ENCODE data around the gene ABCC4.

Gene ABCC4

GRCh38 chr13:95226932-95227695 is 74.1 kb downstream of the ABCC4 start:
- H3K27me3 ChIP-seq (ENCODE audit: control insufficient read depth, insufficient read depth, low read length): no peaks in the 10 kb centered on the region
- H3K9ac ChIP-seq (ENCODE audit: low read length): no peak overlapping the region
- H3K4me1 ChIP-seq (ENCODE audit: control insufficient read depth, insufficient read depth, low read length): no peaks in the 10 kb centered on the region
- no peak overlapping the region for H3K4me3 ChIP-seq (ENCODE audit: low read depth, low read length)
- H3K27ac ChIP-seq (ENCODE audit: low read depth, low read length): no peak overlapping the region
- no peaks in the 10 kb centered on the region for H3K36me3 ChIP-seq (ENCODE audit: control insufficient read depth, insufficient read depth, low read length)
- no peaks in the 10 kb centered on the region for H3K9me3 ChIP-seq (ENCODE audit: control insufficient read depth, insufficient read depth, low read depth, low read length)

GRCh38 chr13:95226476-95226875 is 74.8 kb downstream of the ABCC4 start:
- no peaks in the 10 kb centered on the region for H3K36me3 ChIP-seq (ENCODE audit: control insufficient read depth, insufficient read depth, low read length)
- H3K27me3 ChIP-seq (ENCODE audit: control insufficient read depth, insufficient read depth, low read length): no peaks in the 10 kb centered on the region
- no peaks in the 10 kb centered on the region for H3K9me3 ChIP-seq (ENCODE audit: control insufficient read depth, insufficient read depth, low read depth, low read length)
- no peak overlapping the region for H3K27ac ChIP-seq (ENCODE audit: low read depth, low read length)
- no peak overlapping the region for H3K9ac ChIP-seq (ENCODE audit: low read length)
- no peaks in the 10 kb centered on the region for H3K4me1 ChIP-seq (ENCODE audit: control insufficient read depth, insufficient read depth, low read length)
- H3K4me3 ChIP-seq (ENCODE audit: low read depth, low read length): no peak overlapping the region

DNA sequence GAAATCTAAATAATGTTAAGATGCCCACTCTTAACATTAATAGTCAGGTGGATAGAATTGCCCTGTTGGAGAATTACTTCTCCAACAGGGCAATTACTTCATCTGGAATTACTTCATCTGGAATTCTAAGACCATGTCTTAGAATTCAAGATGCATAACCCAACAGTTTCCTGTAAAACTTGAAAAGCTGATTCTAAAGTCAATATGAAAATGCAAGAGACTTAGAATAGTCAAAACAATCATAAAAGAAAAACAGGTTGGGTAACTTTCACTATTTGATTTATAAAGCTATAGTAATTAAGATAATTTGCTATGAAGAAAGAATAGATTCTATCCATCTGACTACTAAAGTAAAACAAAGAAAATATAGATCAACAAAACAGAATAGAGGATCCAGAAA is 75.2 kb downstream of the ABCC4 start:
- H3K27me3 ChIP-seq (ENCODE audit: control insufficient read depth, insufficient read depth, low read length): no peaks in the 10 kb centered on the region
- no peak overlapping the region for H3K4me3 ChIP-seq (ENCODE audit: low read depth, low read length)
- no peaks in the 10 kb centered on the region for H3K4me1 ChIP-seq (ENCODE audit: control insufficient read depth, insufficient read depth, low read length)
- H3K9me3 ChIP-seq (ENCODE audit: control insufficient read depth, insufficient read depth, low read depth, low read length): no peaks in the 10 kb centered on the region
- H3K9ac ChIP-seq (ENCODE audit: low read length): no peak overlapping the region
- H3K27ac ChIP-seq (ENCODE audit: low read depth, low read length): no peak overlapping the region
- no peaks in the 10 kb centered on the region for H3K36me3 ChIP-seq (ENCODE audit: control insufficient read depth, insufficient read depth, low read length)

DNA sequence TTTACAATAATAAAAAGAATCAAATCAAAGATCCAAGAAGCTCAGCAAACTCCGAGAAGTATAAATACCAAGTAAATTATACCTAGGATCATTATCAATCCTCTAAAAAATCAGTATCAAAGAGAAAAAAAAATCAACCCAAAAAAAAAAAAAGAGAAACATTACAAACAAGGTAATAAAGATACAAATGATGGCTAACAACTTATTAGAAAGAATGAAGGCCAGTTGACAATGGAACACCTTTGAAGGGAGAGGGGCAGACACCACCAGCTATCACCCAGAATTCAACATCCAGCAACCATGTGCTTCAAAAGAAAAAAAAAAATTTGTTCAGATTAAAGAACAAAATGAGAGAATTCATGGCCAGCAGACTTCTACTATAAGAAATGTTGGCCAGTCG is 77.2 kb downstream of the ABCC4 start:
- no peak overlapping the region for H3K27ac ChIP-seq (ENCODE audit: low read depth, low read length)
- no peaks in the 10 kb centered on the region for H3K4me1 ChIP-seq (ENCODE audit: control insufficient read depth, insufficient read depth, low read length)
- H3K4me3 ChIP-seq (ENCODE audit: low read depth, low read length): no peak overlapping the region
- no peaks in the 10 kb centered on the region for H3K27me3 ChIP-seq (ENCODE audit: control insufficient read depth, insufficient read depth, low read length)
- H3K9me3 ChIP-seq (ENCODE audit: control insufficient read depth, insufficient read depth, low read depth, low read length): no peaks in the 10 kb centered on the region
- H3K9ac ChIP-seq (ENCODE audit: low read length): no peak overlapping the region
- no peaks in the 10 kb centered on the region for H3K36me3 ChIP-seq (ENCODE audit: control insufficient read depth, insufficient read depth, low read length)

DNA sequence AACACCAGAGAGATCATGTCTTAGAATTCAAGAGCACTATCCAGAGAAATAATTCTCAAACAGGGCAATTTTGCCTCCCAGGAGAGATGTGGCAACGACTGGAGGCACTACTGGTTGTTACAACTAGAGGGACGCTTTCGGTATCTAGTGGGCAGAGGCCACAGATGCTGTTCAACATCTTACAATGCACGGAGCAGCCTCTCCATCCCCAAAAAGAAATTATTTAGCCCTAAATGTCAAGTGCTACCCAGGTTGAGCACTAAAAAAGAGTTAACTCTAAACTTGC is 78.6 kb downstream of the ABCC4 start:
- H3K27me3 ChIP-seq (ENCODE audit: control insufficient read depth, insufficient read depth, low read length): no peaks in the 10 kb centered on the region
- H3K36me3 ChIP-seq (ENCODE audit: control insufficient read depth, insufficient read depth, low read length): no peaks in the 10 kb centered on the region
- H3K4me3 ChIP-seq (ENCODE audit: low read depth, low read length): no peak overlapping the region
- H3K4me1 ChIP-seq (ENCODE audit: control insufficient read depth, insufficient read depth, low read length): no peaks in the 10 kb centered on the region
- H3K27ac ChIP-seq (ENCODE audit: low read depth, low read length): no peak overlapping the region
- H3K9me3 ChIP-seq (ENCODE audit: control insufficient read depth, insufficient read depth, low read depth, low read length): no peaks in the 10 kb centered on the region
- no peak overlapping the region for H3K9ac ChIP-seq (ENCODE audit: low read length)

GRCh38 chr13:95221971-95222732 is 79.1 kb downstream of the ABCC4 start:
- no peaks in the 10 kb centered on the region for H3K9me3 ChIP-seq (ENCODE audit: control insufficient read depth, insufficient read depth, low read depth, low read length)
- H3K4me1 ChIP-seq (ENCODE audit: control insufficient read depth, insufficient read depth, low read length): no peaks in the 10 kb centered on the region
- H3K36me3 ChIP-seq (ENCODE audit: control insufficient read depth, insufficient read depth, low read length): no peaks in the 10 kb centered on the region
- no peak overlapping the region for H3K4me3 ChIP-seq (ENCODE audit: low read depth, low read length)
- H3K27me3 ChIP-seq (ENCODE audit: control insufficient read depth, insufficient read depth, low read length): no peaks in the 10 kb centered on the region
- H3K27ac ChIP-seq (ENCODE audit: low read depth, low read length): no peak overlapping the region
- no peak overlapping the region for H3K9ac ChIP-seq (ENCODE audit: low read length)

DNA sequence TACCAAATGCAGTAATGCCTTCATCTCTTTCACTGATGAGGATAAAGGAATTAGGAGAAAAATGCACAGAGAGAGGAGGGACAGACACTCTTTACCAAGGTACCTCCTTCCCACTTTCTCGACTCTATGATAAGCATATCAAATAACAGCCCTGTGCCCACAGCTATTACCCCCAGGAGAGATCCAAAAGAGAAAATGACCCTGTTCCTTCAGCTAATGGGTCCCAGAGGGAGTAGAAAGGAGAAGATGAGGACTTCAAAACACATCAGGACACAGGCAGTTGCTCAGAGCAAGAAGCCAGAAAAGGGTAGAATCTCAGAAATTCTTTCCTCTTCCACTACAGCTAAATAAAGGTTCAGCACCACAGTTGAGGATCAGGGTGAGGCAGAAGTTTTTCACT is 80.6 kb downstream of the ABCC4 start:
- Histone ChIP-seq H3K27me3 (ENCODE audit: control insufficient read depth, insufficient read depth, low read length) (no peaks in the 10 kb centered on the region), H3K4me1 (ENCODE audit: control insufficient read depth, insufficient read depth, low read length) (no peaks in the 10 kb centered on the region), H3K9ac (ENCODE audit: low read length) (no peak overlapping the region), H3K36me3 (ENCODE audit: control insufficient read depth, insufficient read depth, low read length) (no peaks in the 10 kb centered on the region), H3K4me3 (ENCODE audit: low read depth, low read length) (no peak overlapping the region), H3K27ac (ENCODE audit: low read depth, low read length) (no peak overlapping the region), H3K9me3 (ENCODE audit: control insufficient read depth, insufficient read depth, low read depth, low read length) (no peaks in the 10 kb centered on the region)

- no peaks in the 10 kb centered on the region for H3K36me3 ChIP-seq (ENCODE audit: control insufficient read depth, insufficient read depth, low read length)
- no peak overlapping the region for H3K4me3 ChIP-seq (ENCODE audit: low read depth, low read length)
- no peaks in the 10 kb centered on the region for H3K9me3 ChIP-seq (ENCODE audit: control insufficient read depth, insufficient read depth, low read depth, low read length)
- H3K4me1 ChIP-seq (ENCODE audit: control insufficient read depth, insufficient read depth, low read length): no peaks in the 10 kb centered on the region
- no peak overlapping the region for H3K27ac ChIP-seq (ENCODE audit: low read depth, low read length)
- no peaks in the 10 kb centered on the region for H3K27me3 ChIP-seq (ENCODE audit: control insufficient read depth, insufficient read depth, low read length)
- H3K9ac ChIP-seq (ENCODE audit: low read length): no peak overlapping the region
Observed at GRCh38 chr13:95217920-95218830, 83.1 kb downstream of the ABCC4 start.

DNA sequence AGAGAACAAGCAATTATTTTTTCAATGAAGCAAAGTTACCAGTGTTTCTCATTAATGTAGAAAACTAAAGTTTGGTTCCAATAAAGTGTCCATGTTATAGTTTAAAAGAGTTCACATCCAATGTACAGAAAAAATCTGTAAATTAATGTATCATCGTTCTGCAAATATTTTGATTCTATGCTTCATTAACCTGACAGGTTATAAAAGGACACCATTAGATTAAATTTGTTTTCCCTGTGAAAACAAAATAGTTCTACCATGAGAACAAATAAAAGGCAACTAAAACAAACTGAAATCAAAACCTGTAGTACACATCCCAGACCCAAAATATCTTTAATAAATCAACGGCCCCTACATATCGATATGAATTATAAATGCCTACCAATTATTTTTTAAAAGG is 85.1 kb downstream of the ABCC4 start:
- no peak overlapping the region for H3K27ac ChIP-seq (ENCODE audit: low read depth, low read length)
- no peaks in the 10 kb centered on the region for H3K36me3 ChIP-seq (ENCODE audit: control insufficient read depth, insufficient read depth, low read length)
- no peak overlapping the region for H3K4me3 ChIP-seq (ENCODE audit: low read depth, low read length)
- H3K9ac ChIP-seq (ENCODE audit: low read length): no peak overlapping the region
- H3K4me1 ChIP-seq (ENCODE audit: control insufficient read depth, insufficient read depth, low read length): no peaks in the 10 kb centered on the region
- no peaks in the 10 kb centered on the region for H3K27me3 ChIP-seq (ENCODE audit: control insufficient read depth, insufficient read depth, low read length)
- H3K9me3 ChIP-seq (ENCODE audit: control insufficient read depth, insufficient read depth, low read depth, low read length): no peaks in the 10 kb centered on the region

DNA sequence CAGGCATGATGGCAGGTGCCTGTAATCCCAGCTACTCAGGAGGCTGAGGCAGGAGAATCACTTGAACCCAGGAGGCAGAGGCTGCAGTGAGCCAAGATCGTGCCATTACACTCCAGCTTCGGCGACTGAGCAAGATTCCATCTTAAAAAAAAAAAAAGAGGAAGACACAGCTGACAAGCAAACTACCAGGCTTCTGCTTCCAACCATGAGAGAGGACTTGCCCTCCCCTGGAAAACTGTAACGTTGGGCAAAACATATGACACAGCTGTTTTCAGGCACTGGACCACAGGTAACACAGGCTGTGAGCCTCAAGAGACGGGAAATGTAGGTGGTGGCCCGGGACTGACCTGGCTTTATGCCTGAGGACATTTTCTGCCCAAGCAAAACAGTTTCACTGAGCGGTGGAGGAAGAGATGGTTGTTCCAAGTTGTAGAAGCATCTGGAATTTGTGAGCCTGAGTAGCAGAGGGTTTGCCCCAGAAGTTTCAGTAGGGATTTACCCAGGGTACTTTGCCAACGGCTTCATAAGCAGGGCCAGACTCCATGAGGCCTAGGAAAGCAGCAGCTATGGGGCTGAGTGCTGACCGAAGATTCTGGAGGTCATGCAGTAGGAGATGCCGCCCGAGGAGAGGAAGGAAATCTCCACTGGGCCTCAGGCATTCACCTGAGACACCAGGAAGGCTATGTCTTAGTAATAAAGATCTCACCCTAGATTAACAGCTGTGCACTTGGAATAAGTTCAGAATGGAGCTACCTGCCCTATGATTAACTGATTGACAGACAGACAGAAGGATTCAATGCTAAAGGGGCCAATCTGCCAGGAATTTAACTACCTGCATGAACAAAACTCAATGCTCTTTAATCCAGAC is 88.0 kb downstream of the ABCC4 start:
- Histone ChIP-seq H3K9me3 (ENCODE audit: control insufficient read depth, insufficient read depth, low read depth, low read length) (no peaks in the 10 kb centered on the region), H3K27me3 (ENCODE audit: control insufficient read depth, insufficient read depth, low read length) (no peaks in the 10 kb centered on the region), H3K9ac (ENCODE audit: low read length) (no peak overlapping the region)

More for the DNA sequence above, 88.0 kb downstream of the ABCC4 start:
- H3K4me1 ChIP-seq (ENCODE audit: control insufficient read depth, insufficient read depth, low read length): no peaks in the 10 kb centered on the region
- no peak overlapping the region for H3K4me3 ChIP-seq (ENCODE audit: low read depth, low read length)
- no peak overlapping the region for H3K27ac ChIP-seq (ENCODE audit: low read depth, low read length)
- H3K36me3 ChIP-seq (ENCODE audit: control insufficient read depth, insufficient read depth, low read length): no peaks in the 10 kb centered on the region
